ENCODE data around the gene ZBTB11. TPM values are rescaled to one million over a fixed set of nuclear protein-coding genes. Genes with fewer than 3 reads are reported as not detected.

Gene ZBTB11
- polyA plus RNA-seq, 3 donors: 5.1 to 20.2 (median 6.8) TPM

DNA sequence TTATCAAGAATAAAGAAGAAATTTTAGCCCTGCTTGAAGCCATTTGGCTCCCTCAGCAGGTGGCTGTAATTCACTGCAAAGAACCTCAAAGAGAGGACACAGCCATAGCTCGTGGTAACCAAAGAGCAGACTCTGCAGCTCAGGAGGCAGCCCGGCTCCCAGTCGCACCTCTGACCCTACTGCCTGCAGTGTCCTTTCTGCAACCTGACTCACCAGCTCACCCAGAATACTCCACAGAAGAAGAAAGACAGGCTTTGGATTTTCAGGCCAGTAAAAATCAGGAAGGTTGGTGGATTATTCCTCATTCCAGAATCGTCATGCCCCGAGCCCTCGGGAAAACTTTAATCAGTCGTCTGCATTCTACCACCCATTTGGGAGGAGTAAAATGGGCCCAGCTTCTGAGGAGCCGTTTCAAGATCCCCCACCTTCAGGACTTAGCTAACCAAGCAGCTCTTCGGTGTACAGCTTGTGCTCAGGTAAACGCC is 38.6 kb downstream of the ZBTB11 start:
- H3K4me2 ChIP-seq (replicated peaks; ENCODE audit: extremely low read depth, low read length, poor library complexity, severe bottlenecking): no peak overlapping the region
- H3K27ac ChIP-seq (ENCODE audit: low read depth in 1 of 2, low read length in 2 of 2): no peak overlapping the region
- H3K4me3 ChIP-seq (replicated peaks in 1 of 3; ENCODE audit: low read depth in 2 of 3, low read length in 3 of 3): no peak overlapping the region
- H2AFZ ChIP-seq (ENCODE audit: insufficient read depth, low read depth, low read length, poor library complexity, severe bottlenecking): no peak overlapping the region
- intact Hi-C loops (cut with micrococcal nuclease): no loop called here
- peaks cover 4% of the 10 kb centered on the region for H3K4me1 Mint-ChIP-seq
- no peaks in the 10 kb centered on the region for H3K36me3 ChIP-seq (replicated peaks in 1 of 2; ENCODE audit: control insufficient read depth in 1 of 2, insufficient read depth in 2 of 2, low read length in 2 of 2)
- H3K4me1 ChIP-seq (ENCODE audit: control insufficient read depth in 1 of 2, insufficient read depth in 2 of 2, low read length in 2 of 2): no peaks in the 10 kb centered on the region
- TF ChIP-seq, protein P1, sequence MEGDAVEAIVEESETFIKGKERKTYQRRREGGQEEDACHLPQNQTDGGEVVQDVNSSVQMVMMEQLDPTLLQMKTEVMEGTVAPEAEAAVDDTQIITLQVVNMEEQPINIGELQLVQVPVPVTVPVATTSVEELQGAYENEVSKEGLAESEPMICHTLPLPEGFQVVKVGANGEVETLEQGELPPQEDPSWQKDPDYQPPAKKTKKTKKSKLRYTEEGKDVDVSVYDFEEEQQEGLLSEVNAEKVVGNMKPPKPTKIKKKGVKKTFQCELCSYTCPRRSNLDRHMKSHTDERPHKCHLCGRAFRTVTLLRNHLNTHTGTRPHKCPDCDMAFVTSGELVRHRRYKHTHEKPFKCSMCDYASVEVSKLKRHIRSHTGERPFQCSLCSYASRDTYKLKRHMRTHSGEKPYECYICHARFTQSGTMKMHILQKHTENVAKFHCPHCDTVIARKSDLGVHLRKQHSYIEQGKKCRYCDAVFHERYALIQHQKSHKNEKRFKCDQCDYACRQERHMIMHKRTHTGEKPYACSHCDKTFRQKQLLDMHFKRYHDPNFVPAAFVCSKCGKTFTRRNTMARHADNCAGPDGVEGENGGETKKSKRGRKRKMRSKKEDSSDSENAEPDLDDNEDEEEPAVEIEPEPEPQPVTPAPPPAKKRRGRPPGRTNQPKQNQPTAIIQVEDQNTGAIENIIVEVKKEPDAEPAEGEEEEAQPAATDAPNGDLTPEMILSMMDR (IDR thresholded peaks at IDR 0.05): no peak
- H3K27ac Mint-ChIP-seq: peak overlapping the region in 1 of 7 donors; percentile 59
- H3K27me3 Mint-ChIP-seq (ENCODE audit: low read depth in 3 of 3): peaks cover 0 to 2% (median 2%) of the 10 kb centered on the region in 3 donors
- H4K20me1 ChIP-seq (ENCODE audit: insufficient read depth, low read length): no peaks in the 10 kb centered on the region
- no peak for DNase-seq
- peaks cover 0 to 4% of the 10 kb centered on the region in 2 donors for H3K36me3 Mint-ChIP-seq
- H3K9me3 ChIP-seq (replicated peaks in 1 of 2; ENCODE audit: control insufficient read depth in 1 of 2, insufficient read depth in 1 of 2, low read length in 2 of 2): no peaks in the 10 kb centered on the region
- H3K9ac ChIP-seq (ENCODE audit: insufficient read depth, low read length, poor library complexity, severe bottlenecking): no peak overlapping the region
- 58% methylated on average over 2 of the region's 10 CpGs for WGBS (ENCODE audit: insufficient coverage)
- H3K9me3 Mint-ChIP-seq: no peaks in the 10 kb centered on the region
- H3K27me3 ChIP-seq (ENCODE audit: control insufficient read depth in 2 of 2, insufficient read depth in 2 of 2, low read length in 2 of 2): no peaks in the 10 kb centered on the region
- H3K79me2 ChIP-seq (ENCODE audit: insufficient read depth, low read length): no peaks in the 10 kb centered on the region
- no peak overlapping the region for H3K4me3 Mint-ChIP-seq

- H3K9ac ChIP-seq (ENCODE audit: insufficient read depth, low read length, poor library complexity, severe bottlenecking): no peak overlapping the region
- WGBS (ENCODE audit: insufficient coverage): 99% methylated on average over 10 of the region's 10 CpGs
- H3K27me3 ChIP-seq (ENCODE audit: control insufficient read depth in 2 of 2, insufficient read depth in 2 of 2, low read length in 2 of 2): no peaks in the 10 kb centered on the region
- Mint-ChIP-seq H3K27me3 (ENCODE audit: low read depth in 3 of 3) (peaks cover 0 to 2% (median 2%) of the 10 kb centered on the region in 3 donors), H3K36me3 (peaks cover 0 to 2% of the 10 kb centered on the region in 2 donors), H3K4me3 (no peak overlapping the region), H3K27ac (no peak overlapping the region), H3K9me3 (no peaks in the 10 kb centered on the region), H3K4me1 (peaks cover 4% of the 10 kb centered on the region)
- TF ChIP-seq, protein P1 (IDR thresholded peaks at IDR 0.05): no peak
- no peak for DNase-seq
- H3K4me1 ChIP-seq (ENCODE audit: control insufficient read depth in 1 of 2, insufficient read depth in 2 of 2, low read length in 2 of 2): no peaks in the 10 kb centered on the region
- H3K4me3 ChIP-seq (replicated peaks in 1 of 3; ENCODE audit: low read depth in 2 of 3, low read length in 3 of 3): no peak overlapping the region
- H3K36me3 ChIP-seq (replicated peaks in 1 of 2; ENCODE audit: control insufficient read depth in 1 of 2, insufficient read depth in 2 of 2, low read length in 2 of 2): no peaks in the 10 kb centered on the region
- H2AFZ ChIP-seq (ENCODE audit: insufficient read depth, low read depth, low read length, poor library complexity, severe bottlenecking): no peak overlapping the region
- no peaks in the 10 kb centered on the region for H4K20me1 ChIP-seq (ENCODE audit: insufficient read depth, low read length)
- no peak overlapping the region for H3K4me2 ChIP-seq (replicated peaks; ENCODE audit: extremely low read depth, low read length, poor library complexity, severe bottlenecking)
- no peak overlapping the region for H3K27ac ChIP-seq (ENCODE audit: low read depth in 1 of 2, low read length in 2 of 2)
- H3K9me3 ChIP-seq (replicated peaks in 1 of 2; ENCODE audit: control insufficient read depth in 1 of 2, insufficient read depth in 1 of 2, low read length in 2 of 2): no peaks in the 10 kb centered on the region
- intact Hi-C loops (cut with micrococcal nuclease): no loop called here
- no peaks in the 10 kb centered on the region for H3K79me2 ChIP-seq (ENCODE audit: insufficient read depth, low read length)
These were observed 39.5 kb downstream of the ZBTB11 start for GRCh38 chr3:101637451-101637850.
